GM18519 (cell line): ENCODE measurements around the gene TINAGL1.
"Not testable (repeated sequence)": the region's sequence is repeated elsewhere in the genome, so short reads cannot be mapped to it uniquely, and the experiment has no call there.

Experiments
- ATAC-seq: cut with Tn5 transposase; IDR thresholded peaks from one replicate; pipeline ENCODE4 v1.9.1; 2021; ENCODE audit warnings: mild to moderate bottlenecking, moderate library complexity; ENCODE audit not compliant: unreplicated experiment, low FRiP score

The TINAGL1 gene

DNA sequence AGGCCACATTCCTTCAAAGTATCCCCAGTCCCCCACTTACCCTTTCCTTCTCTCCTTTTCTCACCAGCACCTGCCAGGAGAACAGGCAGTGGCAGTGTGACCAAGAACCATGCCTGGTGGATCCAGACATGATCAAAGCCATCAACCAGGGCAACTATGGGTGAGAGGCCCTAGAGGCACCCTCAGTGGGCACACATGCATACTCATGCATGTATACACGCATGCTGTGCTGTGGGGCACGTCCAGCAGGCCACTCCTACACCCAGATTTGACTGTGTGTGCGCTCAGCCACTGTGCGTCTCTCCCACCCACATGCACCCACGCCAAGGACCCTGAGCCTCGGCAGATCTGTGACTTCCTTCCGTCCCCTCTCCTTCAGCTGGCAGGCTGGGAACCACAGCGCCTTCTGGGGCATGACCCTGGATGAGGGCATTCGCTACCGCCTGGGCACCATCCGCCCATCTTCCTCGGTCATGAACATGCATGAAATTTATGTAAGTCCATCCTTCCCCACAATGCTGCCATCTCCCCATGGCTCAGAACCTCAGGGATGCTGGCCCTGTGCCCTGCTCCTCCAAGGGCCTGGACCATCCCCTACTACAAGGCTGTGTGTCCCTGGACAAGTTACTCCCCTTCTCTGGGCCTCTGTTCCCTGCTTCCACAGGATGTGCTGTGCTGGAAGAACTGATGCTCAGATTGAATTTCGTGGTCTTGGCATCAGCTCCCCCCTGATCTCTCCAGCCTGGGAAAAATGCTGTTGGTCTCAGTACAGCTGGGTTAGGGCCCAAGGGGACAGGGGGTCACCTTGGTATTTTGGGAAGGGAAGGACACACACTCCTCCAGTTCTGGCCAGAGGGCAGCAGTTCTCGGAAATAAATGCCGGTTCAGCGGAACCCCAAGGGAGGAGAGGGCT is 7.0 kb downstream of the TINAGL1 start:
- ATAC-seq, result no peak

GRCh38 chr1:31583995-31584868 is 7.9 kb downstream of the TINAGL1 start:
- no peak for ATAC-seq

- no peak for ATAC-seq
Observed at GRCh38 chr1:31584869-31585735, 8.8 kb downstream of the TINAGL1 start.

- ATAC-seq, result no peak
Observed at GRCh38 chr1:31585736-31586365, 9.5 kb downstream of the TINAGL1 start.

GRCh38 chr1:31586376-31587327 is 10.3 kb downstream of the TINAGL1 start:
- no peak for ATAC-seq

- ATAC-seq, result not testable (repeated sequence)
Observed at GRCh38 chr1:31587328-31587699, 11.0 kb downstream of the TINAGL1 start.

DNA sequence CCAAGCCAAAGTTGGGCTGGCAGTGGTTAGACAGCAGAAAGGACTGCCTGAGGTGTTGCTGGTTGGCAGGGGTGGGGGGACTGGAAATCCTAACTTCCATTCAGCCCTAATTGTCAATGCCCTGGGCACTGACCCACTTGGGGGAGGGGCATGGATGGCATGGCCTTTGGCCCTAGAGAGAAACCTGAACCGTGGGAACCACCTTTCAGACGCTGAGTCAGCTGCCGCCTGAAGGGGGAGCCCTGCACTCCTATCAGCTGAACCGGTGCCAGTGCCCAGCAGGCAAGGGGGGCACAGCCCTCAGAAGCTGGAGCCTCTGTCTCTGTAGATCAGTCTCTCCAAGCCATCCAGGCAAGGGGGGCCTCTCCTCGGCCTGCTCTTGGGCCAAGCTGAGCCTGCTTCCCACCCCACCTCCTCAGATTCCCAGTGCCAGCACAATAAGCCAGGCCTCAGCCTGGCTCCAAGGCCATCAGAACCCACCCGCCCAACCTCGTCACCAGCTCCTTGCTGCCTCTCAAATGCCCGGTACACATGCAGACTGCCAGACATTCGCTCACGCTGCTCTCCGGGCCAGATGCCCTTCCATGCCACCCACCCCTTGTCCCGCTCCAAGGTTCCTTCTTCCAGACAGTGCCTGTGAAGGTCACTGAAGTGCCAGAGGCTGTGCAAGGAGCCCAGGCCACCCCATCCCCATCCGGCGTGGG is 11.6 kb downstream of the TINAGL1 start:
- no peak for ATAC-seq

DNA sequence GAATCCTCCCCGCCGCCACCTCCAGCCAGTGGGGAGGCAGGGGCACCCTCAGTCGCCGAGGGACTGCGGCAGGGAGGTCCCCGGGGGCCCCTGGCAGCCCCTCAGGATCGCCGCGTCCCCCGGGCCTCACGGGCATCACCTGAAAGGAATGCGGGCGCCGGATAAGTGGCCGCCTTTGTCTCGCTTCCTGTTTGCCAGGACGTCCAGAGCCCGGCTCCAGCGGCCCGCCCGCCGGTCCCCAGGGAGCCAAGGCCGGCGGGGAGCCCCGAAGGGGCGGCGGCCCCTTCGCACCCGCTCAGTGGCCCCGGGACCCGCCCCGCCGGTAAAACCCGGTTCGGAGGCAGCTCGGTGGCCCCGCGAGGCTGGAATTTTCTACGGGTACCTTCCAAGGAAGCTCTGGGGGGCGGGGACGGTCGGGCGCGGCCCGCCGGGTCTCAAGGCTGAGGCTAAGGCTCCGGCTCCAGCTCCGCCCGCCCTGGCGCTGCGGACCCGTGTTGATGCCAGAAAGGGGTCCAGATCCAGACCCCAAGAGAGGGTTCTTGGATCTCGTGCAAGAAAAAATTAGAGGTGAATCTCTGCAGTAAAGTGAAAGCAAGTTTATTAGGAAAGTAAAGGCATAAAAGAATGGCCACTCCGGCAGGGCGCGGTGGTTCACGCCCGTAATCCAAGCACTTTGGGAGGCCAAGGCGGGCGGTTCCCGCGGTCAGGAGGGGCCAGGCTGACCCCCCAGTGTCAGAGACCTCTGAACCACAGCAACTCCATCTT is 12.6 kb downstream of the TINAGL1 start:
- ATAC-seq, result no peak

DNA sequence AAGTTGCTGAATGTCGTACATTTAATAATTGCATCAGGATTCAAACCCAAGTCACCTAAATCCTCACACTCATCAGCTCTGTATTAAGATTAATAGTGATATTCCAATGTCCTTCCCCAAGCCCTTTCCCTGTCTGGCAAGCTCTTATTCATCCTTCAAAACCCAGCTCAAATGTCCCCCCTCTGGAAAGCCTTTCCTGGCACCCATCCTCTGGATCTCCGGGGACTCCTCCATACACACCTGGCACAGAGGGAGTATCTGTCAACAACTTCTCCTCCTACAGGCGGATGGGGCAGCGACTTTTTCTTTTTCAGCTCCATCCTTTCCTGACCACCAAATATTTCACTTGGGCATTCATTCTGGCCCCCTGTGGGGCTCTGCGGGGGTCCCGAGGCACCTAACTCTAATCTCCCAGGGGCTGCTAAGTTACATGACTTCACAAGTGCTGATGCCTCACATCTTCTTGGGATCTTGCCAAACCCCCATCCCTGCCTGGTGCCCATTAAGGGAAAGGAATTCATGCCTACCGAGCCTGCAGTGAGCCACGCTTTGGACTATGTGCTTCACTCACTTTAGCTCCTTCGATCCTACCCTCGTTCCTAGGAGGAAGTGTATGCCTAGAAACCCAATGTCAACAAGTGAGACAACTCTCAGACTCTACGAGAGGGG is 15.2 kb downstream of the TINAGL1 start:
- ATAC-seq, result no peak

GRCh38 chr1:31592132-31592531 is 15.8 kb downstream of the TINAGL1 start:
- ATAC-seq, result no peak

- ATAC-seq, result no peak
Observed at GRCh38 chr1:31593136-31593665, 16.9 kb downstream of the TINAGL1 start.

- ATAC-seq, result no peak
Observed at GRCh38 chr1:31593770-31594632, 17.7 kb downstream of the TINAGL1 start.

GRCh38 chr1:31595836-31596736 is 19.8 kb downstream of the TINAGL1 start:
- no peak for ATAC-seq

DNA sequence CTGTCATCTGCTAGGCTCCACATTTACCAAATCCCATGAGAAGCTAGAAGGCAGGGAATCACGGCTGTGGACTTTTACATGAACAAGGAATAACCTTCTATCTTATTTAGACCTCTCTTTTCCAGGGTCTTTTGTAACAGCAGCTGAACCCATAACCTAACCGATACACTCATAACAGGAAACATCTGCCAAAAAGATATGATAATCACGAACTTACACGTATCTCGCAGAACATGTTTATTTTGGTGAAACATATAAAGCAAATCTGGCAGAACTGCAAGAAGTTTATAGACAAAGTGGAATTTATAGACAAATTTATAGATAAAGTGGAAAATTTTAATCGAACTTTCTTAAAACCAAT is 20.4 kb downstream of the TINAGL1 start:
- no peak for ATAC-seq

GRCh38 chr1:31598980-31599379 is 22.7 kb downstream of the TINAGL1 start:
- no peak for ATAC-seq
